Measurements from ENCODE around the gene CPOX. TPM values are rescaled to one million over a fixed set of nuclear protein-coding genes. Genes with fewer than 3 reads are reported as not detected.

The CPOX gene
- total RNA-seq, 1 experiment from 2014 or later, result 24.7 TPM

GRCh38 chr3:98552232-98553020 lies 41.0 kb downstream of the CPOX start:
- peaks cover 0 to 5% of the 10 kb centered on the region in 2 experiments; a peak in 1 of 4 replicates for H3K4me1 Mint-ChIP-seq

More at GRCh38 chr3:98552232-98553020, 41.0 kb downstream of the CPOX start:
- Histone ChIP-seq H3K9ac (ENCODE audit: extremely low read depth, insufficient read length, low read length) (no peak overlapping the region), H2BK20ac (ENCODE audit: low read depth, low read length, poor library complexity, severe bottlenecking) (no peak overlapping the region), H3K4me1 (ENCODE audit: insufficient read depth, low read length) (no peaks in the 10 kb centered on the region), H2BK5ac (ENCODE audit: insufficient read length, low read length) (no peak overlapping the region), H3K4me2 (ENCODE audit: insufficient read depth, insufficient read length, low read length) (no peak overlapping the region), H2BK12ac (ENCODE audit: insufficient read length, low read depth, low read length) (no peak overlapping the region), H3K27ac (ENCODE audit: insufficient read length, low read depth, low read length) (no peak overlapping the region), H4K8ac (replicated peaks; ENCODE audit: insufficient read length, low read depth, low read length) (no peak overlapping the region), H2AK5ac (ENCODE audit: insufficient read length, low read length) (no peak overlapping the region), H2AFZ (ENCODE audit: low read length) (no peak overlapping the region), H2BK120ac (ENCODE audit: low read depth, low read length, poor library complexity, severe bottlenecking) (no peak overlapping the region), H3K14ac (ENCODE audit: insufficient read depth, low read length) (no peak overlapping the region), H3K4ac (ENCODE audit: low read depth, low read length) (no peak overlapping the region), H2BK15ac (ENCODE audit: low read depth, low read length) (no peak overlapping the region), H4K5ac (ENCODE audit: insufficient read length, low read depth, low read length) (no peak overlapping the region), H3K79me1 (ENCODE audit: insufficient read depth, low read depth, low read length, poor library complexity, severe bottlenecking) (no peaks in the 10 kb centered on the region), H3T11ph (ENCODE audit: low read length) (no peak overlapping the region), H3K23me2 (ENCODE audit: insufficient read length, low read depth, low read length, poor library complexity, severe bottlenecking) (no peaks in the 10 kb centered on the region), H4K20me1 (ENCODE audit: control insufficient read depth, insufficient read depth, insufficient read length) (no peaks in the 10 kb centered on the region), H3K56ac (ENCODE audit: insufficient read length, low read depth, low read length) (no peak overlapping the region), H3K79me2 (ENCODE audit: insufficient read depth, low read length) (no peaks in the 10 kb centered on the region), H3K23ac (ENCODE audit: insufficient read length, low read depth, low read length) (no peak overlapping the region), H4K91ac (ENCODE audit: insufficient read length, low read depth, low read length) (no peak overlapping the region), H3K9me3 (ENCODE audit: control insufficient read depth, low read depth, low read length) (no peaks in the 10 kb centered on the region), H3K27me3 (ENCODE audit: insufficient read depth, low read length) (no peaks in the 10 kb centered on the region), H3K18ac (ENCODE audit: insufficient read length, low read depth, low read length) (no peak overlapping the region)
- no peak overlapping the region for H3K27ac Mint-ChIP-seq
- DNase-seq, result no peak
- no peaks in the 10 kb centered on the region for H3K27me3 Mint-ChIP-seq (ENCODE audit: low read depth)
- no peak overlapping the region for H3K4me3 Mint-ChIP-seq
- H3K9me3 Mint-ChIP-seq, result no peaks in the 10 kb centered on the region
- no peak for TF ChIP-seq CTCF (conservative IDR thresholded peaks at IDR 0.05)
- WGBS (ENCODE audit: extremely low coverage, insufficient read length, low lambda C conversion rate), result no CpG with 5 or more reads among the region's 4 CpGs
- H3K36me3 Mint-ChIP-seq (ENCODE audit: insufficient read depth in 1 of 3, low read depth in 3 of 3), result no peaks in the 10 kb centered on the region

Data from H9 (cell line).